Measurements from ENCODE around the gene CAMK2N2. TPM values are rescaled to one million over a fixed set of nuclear protein-coding genes. Genes with fewer than 3 reads are reported as not detected.

The CAMK2N2 gene
- total RNA-seq, 1 donor from 2014 or later: 2.6 TPM

GRCh38 chr3:184261854-184262763 is 756 bp upstream of the CAMK2N2 start:
- H3K9me3 ChIP-seq (ENCODE audit: insufficient read depth, low read depth, low read length): no peaks in the 10 kb centered on the region
- no peaks in the 10 kb centered on the region for H3K36me3 ChIP-seq (ENCODE audit: insufficient read depth, low read length)
- peaks cover 31% of the 10 kb centered on the region for H4K20me1 ChIP-seq (ENCODE audit: insufficient read depth, low read length)
- H3K27ac Mint-ChIP-seq (ENCODE audit: unreplicated experiment): peak overlapping the region; percentile 45
- H3K4me1 ChIP-seq (ENCODE audit: insufficient read depth, low read length): peaks cover 18% of the 10 kb centered on the region
- H3K9ac ChIP-seq (ENCODE audit: low read length): peak overlapping the region; percentile 61
- FAIRE-seq: no peak
- H3K27ac ChIP-seq (ENCODE audit: low read depth, low read length): no peak overlapping the region
- H3K4me3 ChIP-seq (ENCODE audit: insufficient read depth, low read depth, low read length): peak overlapping the region; percentile 63
- DNase-seq (ENCODE audit: low read depth): peak; percentile 23
- H3K79me2 ChIP-seq (ENCODE audit: insufficient read depth, low read length): no peaks in the 10 kb centered on the region
- peaks cover 55% of the 10 kb centered on the region for H3K27me3 Mint-ChIP-seq (ENCODE audit: low read depth, unreplicated experiment)
- peak overlapping the region; percentile 79 for H2AFZ ChIP-seq (ENCODE audit: low read depth, low read length)
- TF ChIP-seq CTCF (IDR thresholded peaks at IDR 0.05; ENCODE audit: insufficient read depth, low read depth, low read length) (no peak), EZH2 (IDR thresholded peaks at IDR 0.05; ENCODE audit: insufficient read depth, low read length) (peak; percentile 57)
- H3K9me3 Mint-ChIP-seq (ENCODE audit: unreplicated experiment): peaks cover 4% of the 10 kb centered on the region
- peaks cover 11% of the 10 kb centered on the region for H3K4me1 Mint-ChIP-seq (ENCODE audit: low read depth, unreplicated experiment)
- peak overlapping the region; percentile 97 for H3K4me2 ChIP-seq (ENCODE audit: low read length)
- peaks cover 11% of the 10 kb centered on the region for H3K27me3 ChIP-seq (ENCODE audit: insufficient read depth, low read length)
- H3K4me3 Mint-ChIP-seq (ENCODE audit: unreplicated experiment): peak overlapping the region; percentile 89
- H3K36me3 Mint-ChIP-seq (ENCODE audit: low read depth, unreplicated experiment): peaks cover 12% of the 10 kb centered on the region

- Histone ChIP-seq H3K79me2 (ENCODE audit: insufficient read depth, low read length) (no peaks in the 10 kb centered on the region), H3K9ac (ENCODE audit: low read length) (no peak overlapping the region), H3K4me1 (ENCODE audit: insufficient read depth, low read length) (peaks cover 18% of the 10 kb centered on the region), H4K20me1 (ENCODE audit: insufficient read depth, low read length) (peaks cover 32% of the 10 kb centered on the region), H3K27ac (ENCODE audit: low read depth, low read length) (no peak overlapping the region), H3K4me3 (ENCODE audit: insufficient read depth, low read depth, low read length) (peak overlapping the region; percentile 48), H2AFZ (ENCODE audit: low read depth, low read length) (peak overlapping the region; percentile 71), H3K36me3 (ENCODE audit: insufficient read depth, low read length) (no peaks in the 10 kb centered on the region), H3K4me2 (ENCODE audit: low read length) (peak overlapping the region; percentile 84), H3K9me3 (ENCODE audit: insufficient read depth, low read depth, low read length) (no peaks in the 10 kb centered on the region), H3K27me3 (ENCODE audit: insufficient read depth, low read length) (peaks cover 11% of the 10 kb centered on the region)
- H3K4me1 Mint-ChIP-seq (ENCODE audit: low read depth, unreplicated experiment): peaks cover 11% of the 10 kb centered on the region
- TF ChIP-seq CTCF (IDR thresholded peaks at IDR 0.05; ENCODE audit: insufficient read depth, low read depth, low read length) (no peak), EZH2 (IDR thresholded peaks at IDR 0.05; ENCODE audit: insufficient read depth, low read length) (peak; percentile 71)
- peaks cover 12% of the 10 kb centered on the region for H3K36me3 Mint-ChIP-seq (ENCODE audit: low read depth, unreplicated experiment)
- H3K9me3 Mint-ChIP-seq (ENCODE audit: unreplicated experiment): peaks cover 3% of the 10 kb centered on the region
- peak overlapping the region; percentile 78 for H3K4me3 Mint-ChIP-seq (ENCODE audit: unreplicated experiment)
- peak overlapping the region; percentile 15 for H3K27ac Mint-ChIP-seq (ENCODE audit: unreplicated experiment)
- peaks cover 52% of the 10 kb centered on the region for H3K27me3 Mint-ChIP-seq (ENCODE audit: low read depth, unreplicated experiment)
- FAIRE-seq (no peak), DNase-seq (ENCODE audit: low read depth) (no peak)
These were observed 556 bp downstream of the CAMK2N2 start for GRCh38 chr3:184260724-184261269.

Data from astrocyte (in vitro differentiated cells and primary cell).